NCI-H2227 treated with DMSO at 0.1 percent for 48 hours (cell line): ENCODE data around the gene BAG1.

Experiments used
- DNase-seq: peaks from one replicate; lab custom pipeline; 2025; lab: John Stamatoyannopoulos, UW

BAG1 gene

DNA sequence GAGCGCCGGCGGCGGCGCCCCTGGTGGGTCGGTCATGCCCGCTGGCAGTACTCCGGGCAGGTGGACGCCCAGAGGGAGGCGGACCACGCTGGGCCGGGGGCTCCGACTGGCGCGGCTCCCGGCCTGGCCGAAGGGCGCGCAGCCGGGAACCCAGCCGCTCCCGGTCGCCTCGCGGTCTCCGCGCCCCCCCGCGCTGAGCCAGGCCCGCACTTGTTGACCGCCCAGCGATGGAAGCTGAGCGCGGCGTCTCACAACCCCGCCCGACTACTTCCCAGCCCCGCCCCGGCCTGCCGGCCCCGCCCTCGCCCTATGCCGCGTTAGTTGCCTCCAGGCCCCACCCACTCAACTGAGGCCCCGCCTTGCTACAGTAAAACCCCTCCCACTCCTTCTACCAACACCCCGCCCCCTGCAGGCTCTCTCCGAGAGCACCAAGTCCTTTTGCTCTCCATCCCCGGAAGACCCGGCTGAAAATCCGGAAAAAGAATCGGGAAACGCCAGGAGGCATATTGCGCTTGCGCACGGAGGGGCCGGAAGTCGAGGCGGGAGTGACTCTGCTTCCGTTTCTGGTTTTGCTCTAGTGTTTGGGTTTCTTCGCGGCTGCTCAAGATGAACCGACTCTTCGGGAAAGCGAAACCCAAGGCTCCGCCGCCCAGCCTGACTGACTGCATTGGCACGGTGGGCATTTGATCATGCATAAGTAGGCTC is at the start of gene BAG1, which contains the start of gene CHMP5:
TSS of gene BAG1 (minus strand) at position 236 of the 705 bp plus-strand sequence.
TSS of gene CHMP5 (plus strand) at position 577 of the 705 bp plus-strand sequence. CDS start at position 607, 30 bp downstream.
- DNase-seq = peak; percentile 97

DNA sequence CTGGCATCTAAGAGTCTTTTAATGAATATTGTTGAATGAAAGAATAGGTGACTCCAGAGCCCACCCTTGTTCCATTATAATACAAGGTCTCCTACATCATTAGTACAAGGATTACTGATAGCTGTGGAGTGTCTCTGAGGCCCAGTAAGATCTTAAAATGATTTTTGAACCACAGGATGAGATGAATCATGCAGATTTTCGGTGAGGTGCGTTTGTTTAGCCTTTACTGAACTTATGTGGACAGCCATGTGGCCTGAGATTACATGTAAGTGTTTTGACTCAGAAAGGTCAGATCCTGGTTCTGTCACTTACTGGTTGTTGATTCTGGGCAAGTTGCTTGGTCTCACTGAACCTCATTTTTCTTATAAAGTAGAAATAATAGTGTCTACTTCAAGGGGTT is 47.4 kb upstream of the BAG1 start:
- no peak for DNase-seq

DNA sequence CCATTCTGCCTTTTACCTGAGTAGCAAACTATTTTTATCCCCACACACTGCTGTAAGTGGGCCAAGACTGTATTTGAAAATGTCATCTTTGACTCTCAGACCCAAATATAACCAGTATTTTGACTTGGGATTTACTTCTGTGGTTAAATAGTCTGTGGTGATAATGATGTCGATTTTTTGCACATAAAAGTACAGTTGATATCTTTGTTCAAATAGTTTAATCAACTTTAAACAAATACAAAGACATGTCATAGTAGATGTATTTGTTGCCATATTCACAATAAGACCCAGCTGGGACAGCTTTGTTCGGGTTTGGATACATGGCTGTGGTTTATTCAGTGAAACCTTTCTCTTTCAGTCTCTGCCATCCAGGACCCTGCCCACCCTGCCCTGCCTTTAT is 46.2 kb upstream of the BAG1 start:
- no peak for DNase-seq

- DNase-seq = no peak
Measured at GRCh38 chr9:33309903-33310302, 45.4 kb upstream of the BAG1 start.

DNA sequence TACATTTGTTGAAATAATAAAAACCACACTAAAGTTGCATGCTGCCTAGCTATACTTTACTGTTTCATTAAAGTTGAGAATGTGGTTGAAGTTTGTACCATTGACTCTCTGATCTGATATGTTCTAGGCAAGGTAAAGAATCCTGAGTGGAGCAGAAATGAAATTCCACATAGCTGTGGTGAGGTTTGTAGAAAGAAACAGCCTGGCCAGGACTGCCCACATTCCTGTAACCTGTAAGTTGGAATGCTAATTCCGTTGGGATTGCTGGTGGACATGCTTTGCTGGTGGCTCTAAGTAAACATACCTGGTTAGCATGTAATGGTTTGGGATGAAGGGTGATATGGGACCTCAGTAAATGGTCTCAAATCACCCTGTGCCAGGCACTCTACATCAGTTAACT is 42.6 kb upstream of the BAG1 start:
- DNase-seq = no peak

GRCh38 chr9:33306037-33306436 is 41.5 kb upstream of the BAG1 start:
- DNase-seq = no peak

DNA sequence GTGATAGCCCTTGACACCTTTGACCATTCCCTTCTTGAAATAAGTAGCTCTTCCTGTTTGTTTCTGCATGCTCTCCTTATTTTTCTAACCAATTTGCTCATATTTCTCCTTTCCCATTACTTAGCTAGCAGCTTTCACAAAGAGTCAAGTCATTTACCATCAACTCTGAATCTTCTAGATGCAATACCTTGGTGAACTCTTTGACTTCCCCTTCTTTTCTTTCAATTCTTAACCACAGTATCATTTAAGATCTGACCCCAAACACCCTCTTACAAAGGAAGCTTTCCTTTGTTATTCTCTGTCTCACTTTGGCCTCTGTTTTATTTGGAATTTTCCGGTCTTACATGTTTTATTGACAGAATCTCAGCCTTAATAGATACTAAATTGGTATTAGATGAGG is 39.9 kb upstream of the BAG1 start:
- DNase-seq = no peak

GRCh38 chr9:33300546-33300945 is 36.0 kb upstream of the BAG1 start:
- no peak for DNase-seq

- no peak for DNase-seq
Measured at GRCh38 chr9:33297432-33297831, 32.9 kb upstream of the BAG1 start.

- DNase-seq = no peak
Measured at GRCh38 chr9:33295571-33295970, 31.1 kb upstream of the BAG1 start.

DNA sequence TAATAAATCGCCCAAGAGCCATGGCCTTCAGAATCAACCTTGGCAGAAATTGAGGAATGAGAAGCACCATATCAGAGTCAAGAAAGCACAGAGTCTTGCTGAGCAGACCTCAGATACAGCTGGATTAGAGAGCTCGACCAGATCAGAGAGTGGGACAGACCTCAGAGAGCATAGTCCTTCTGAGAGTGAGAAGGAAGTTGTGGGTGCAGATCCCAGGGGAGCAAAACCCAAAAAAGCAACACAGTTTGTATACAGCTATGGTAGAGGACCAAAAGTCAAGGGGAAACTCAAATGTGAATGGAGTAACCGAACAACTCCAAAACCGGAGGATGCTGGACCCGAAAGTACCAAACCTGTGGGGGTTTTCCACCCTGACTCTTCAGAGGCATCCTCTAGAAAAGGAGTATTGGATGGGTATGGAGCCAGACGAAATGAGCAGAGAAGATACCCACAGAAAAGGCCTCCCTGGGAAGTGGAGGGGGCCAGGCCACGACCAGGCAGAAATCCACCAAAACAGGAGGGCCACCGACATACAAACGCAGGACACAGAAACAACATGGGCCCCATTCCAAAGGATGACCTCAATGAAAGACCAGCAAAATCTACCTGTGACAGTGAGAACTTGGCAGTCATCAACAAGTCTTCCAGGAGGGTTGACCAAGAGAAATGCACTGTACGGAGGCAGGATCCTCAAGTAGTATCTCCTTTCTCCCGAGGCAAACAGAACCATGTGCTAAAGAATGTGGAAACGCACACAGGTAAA is 30.3 kb upstream of the BAG1 start:
- DNase-seq = no peak

GRCh38 chr9:33293782-33294181 is 29.3 kb upstream of the BAG1 start:
- DNase-seq = no peak

DNA sequence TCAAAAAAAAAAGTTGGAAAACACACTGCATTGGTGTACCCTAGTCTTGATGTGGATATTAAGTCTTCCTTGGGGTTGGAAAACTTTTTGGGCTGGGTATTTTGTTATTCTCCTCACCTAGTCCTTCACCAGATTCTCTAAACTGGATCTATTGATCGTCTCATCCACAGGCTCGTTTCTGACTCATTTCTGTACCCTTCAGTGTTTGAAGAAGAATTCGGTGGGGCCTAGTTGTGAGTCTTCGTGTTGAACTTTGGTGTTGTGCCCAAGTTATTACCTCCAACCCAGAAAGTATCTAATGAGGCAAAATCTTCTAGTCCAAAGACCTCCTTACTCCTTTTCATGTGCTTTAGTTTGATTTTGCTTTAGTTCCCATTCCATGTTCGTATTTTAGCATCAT is 27.4 kb upstream of the BAG1 start:
- no peak for DNase-seq

- DNase-seq = no peak
Measured at GRCh38 chr9:33291031-33291397, 26.5 kb upstream of the BAG1 start.

DNA sequence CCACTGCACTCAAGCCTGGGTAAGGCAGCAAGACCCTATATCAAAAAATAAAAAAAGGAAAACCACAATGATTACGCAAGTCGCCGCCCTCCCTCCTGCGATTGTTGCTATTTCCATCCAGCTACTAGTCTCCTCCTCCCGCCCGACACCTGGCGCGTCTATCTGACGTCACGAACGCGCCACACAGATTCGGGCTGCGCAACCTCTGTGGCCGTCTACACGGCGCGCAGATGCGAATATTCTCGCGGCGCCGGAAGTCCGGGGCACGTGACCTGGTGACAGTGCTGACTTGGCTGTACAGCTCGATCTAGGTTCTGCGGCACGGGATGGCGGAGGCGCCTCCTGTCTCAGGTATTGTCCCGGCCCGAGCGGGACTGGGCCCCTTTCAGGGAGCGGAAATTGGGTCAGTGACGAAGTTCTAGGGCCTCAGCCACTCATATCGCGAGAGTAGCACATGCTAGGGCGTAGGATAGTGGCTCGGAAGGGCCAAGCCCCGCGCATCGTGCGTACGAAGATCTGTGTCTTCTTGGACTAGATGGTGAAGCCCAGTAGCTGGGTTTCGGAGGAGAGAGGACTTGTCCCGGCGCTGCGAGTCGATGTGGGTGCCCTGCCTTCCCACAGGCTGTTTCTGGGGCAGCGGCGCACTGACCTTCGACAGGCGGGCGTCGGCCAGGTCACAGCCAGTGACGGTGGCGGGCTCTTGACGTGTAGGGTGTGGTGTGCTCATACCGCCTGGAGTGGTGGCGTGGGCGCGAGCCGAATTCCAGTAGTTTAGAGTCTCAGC is 25.9 kb upstream of the BAG1 start, which contains the start of gene NFX1:
TSS of gene NFX1 (plus strand) at position 270 of the 784 bp plus-strand sequence. CDS start at position 327, 57 bp downstream.
- peak; percentile 85 for DNase-seq

DNA sequence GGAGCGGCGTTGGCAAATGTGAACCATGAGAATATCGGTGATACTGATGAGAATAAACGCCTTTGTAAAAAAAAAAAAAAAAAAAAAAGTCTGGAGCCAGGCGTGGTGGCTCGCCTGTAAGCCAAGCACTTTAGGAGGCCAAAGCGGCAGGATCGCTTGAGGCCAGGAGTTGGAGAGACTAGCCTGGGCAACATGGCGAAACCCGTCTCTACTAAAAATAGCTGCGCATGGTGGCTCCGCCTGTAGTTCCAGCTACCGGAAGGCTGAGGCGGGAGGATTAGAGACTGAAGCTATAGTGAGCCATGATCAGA is 25.4 kb upstream of the BAG1 start:
- DNase-seq = no peak

GRCh38 chr9:33289496-33289895 is 25.0 kb upstream of the BAG1 start:
- no peak for DNase-seq

- DNase-seq = no peak
Measured at GRCh38 chr9:33288828-33289483, 24.4 kb upstream of the BAG1 start.

DNA sequence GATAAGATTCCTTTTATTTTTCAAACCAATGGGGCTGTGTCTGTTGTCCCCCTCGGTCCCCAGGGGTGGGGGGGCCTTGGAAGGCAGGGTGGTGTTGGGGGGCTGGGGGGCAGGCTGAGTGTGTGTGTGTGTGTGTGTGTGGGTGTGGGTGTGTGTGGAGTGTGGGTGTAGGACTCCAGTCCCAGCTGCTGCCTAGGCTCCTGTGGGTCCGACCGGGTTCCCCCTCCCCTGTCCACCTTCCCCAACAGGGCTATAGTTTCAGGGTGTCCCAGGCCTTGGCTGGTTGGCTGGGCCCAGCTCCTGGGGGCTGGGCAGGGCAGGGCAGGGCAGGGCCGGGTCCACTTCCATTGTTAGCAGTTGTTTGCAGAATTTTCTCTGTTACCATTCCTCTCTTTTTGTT is 23.7 kb upstream of the BAG1 start:
- DNase-seq = no peak

DNA sequence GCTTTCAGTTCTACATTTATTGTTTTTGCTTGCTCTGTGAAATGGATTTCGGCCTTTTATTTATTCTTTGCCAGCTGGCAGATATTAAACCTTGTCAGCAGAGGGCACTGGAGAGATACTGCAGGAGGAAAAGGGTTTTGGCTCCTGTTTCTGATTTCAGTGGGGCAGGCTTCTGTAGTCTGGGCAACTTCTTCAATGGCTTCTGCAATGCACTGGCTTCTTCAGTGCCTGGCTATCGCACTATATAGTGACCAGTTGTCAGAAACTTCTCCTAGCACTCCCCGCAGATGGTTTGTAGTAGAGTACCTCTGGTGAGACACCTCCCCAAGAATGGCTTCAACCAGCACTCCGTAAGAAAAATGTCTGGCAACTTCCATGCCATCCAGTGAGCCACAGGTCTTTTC is 22.6 kb upstream of the BAG1 start:
- peak; percentile 2 for DNase-seq

DNA sequence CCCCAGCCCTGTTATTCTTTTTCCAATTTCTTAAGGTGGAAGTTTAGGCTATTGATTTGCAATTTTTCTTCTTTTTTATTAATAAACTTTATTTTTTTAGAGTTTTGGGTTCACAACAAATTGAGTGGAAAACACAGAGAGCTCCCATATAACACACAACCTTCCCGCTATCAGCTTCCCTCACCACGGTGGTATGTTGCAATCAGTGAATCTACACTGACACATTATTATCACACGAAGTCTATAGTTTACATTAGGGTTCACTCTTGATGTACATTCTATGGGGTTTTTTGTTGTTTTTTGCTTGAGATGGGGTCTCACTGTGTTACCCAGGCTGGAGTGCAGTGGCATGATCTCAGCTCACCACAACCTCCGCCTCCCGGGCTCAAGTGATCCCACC is 21.0 kb upstream of the BAG1 start:
- no peak for DNase-seq

DNA sequence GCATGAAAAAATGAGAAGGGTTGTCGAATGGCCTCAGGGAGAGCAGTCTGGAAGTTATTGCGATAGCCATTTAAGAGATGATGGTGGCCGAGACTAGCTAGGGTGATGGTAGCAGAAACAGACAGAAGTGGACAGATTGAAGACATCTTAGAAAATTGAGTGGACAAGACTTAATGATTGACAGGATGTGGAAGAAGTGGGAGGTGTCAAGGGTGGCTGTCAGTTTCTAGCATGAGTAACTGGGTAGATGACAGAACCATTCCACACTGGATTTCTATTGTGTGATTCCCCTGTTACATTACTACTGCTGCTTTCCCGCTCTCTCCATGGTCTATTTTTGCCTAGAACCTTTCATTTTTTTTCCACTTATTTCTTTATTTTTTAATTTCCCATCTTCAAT is 13.0 kb upstream of the BAG1 start:
- DNase-seq = no peak
